Trophoblast cell (in vitro differentiated cells and primary cell): Measurements from ENCODE around the gene CYB561.

Source experiments
- DNase-seq, 2 donors: peaks; one replicate each; pipeline ENCODE4 v3.0.0-alpha.2; 2016
- H2AFZ ChIP-seq: 2 replicates; pipeline ENCODE4 v1.6.1; 2013; ENCODE audit warnings: low read length, moderate library complexity, mild to moderate bottlenecking; ENCODE audit not compliant: insufficient read depth, poor library complexity
- H2AK5ac ChIP-seq: 2 replicates; pipeline ENCODE4 v1.6.1; 2013; ENCODE audit warnings: mild to moderate bottlenecking, low read length
- H2BK120ac ChIP-seq: 2 replicates; pipeline ENCODE4 v1.6.1; 2013; ENCODE audit warnings: low read length, mild to moderate bottlenecking, moderate library complexity; ENCODE audit not compliant: insufficient read depth, poor library complexity
- H2BK12ac ChIP-seq: 2 replicates; pipeline ENCODE4 v1.6.1; 2013; ENCODE audit warnings: mild to moderate bottlenecking, low read length, moderate library complexity
- H2BK5ac ChIP-seq: 2 replicates; pipeline ENCODE4 v1.6.1; 2013; ENCODE audit warnings: low read length, low read depth, moderate library complexity, mild to moderate bottlenecking; ENCODE audit not compliant: poor library complexity
- H3K14ac ChIP-seq: 2 replicates; pipeline ENCODE4 v1.6.1; 2013; ENCODE audit warnings: mild to moderate bottlenecking, low read length
- H3K18ac ChIP-seq: 2 replicates; pipeline ENCODE4 v1.6.1; 2013; ENCODE audit warnings: mild to moderate bottlenecking, low read length
- H3K23ac ChIP-seq: 2 replicates; pipeline ENCODE4 v1.6.1; 2013; ENCODE audit warnings: low read length
- H3K27ac ChIP-seq: 2 replicates; pipeline ENCODE4 v1.5.1; 2013; ENCODE audit warnings: low read depth, mild to moderate bottlenecking, inconsistent platforms, low read length, moderate library complexity
- H3K27me3 ChIP-seq: 2 replicates; pipeline ENCODE4 v1.6.1; 2013; ENCODE audit warnings: inconsistent platforms, mild to moderate bottlenecking, low read length, moderate library complexity; ENCODE audit not compliant: insufficient read depth
- H3K36me3 ChIP-seq, 2 experiments: 1 replicate in 1 of 2; 2 replicates in 1 of 2; pipeline ENCODE4 v1.6.1; 2013; ENCODE audit warnings: low read length in 2 of 2, mild to moderate bottlenecking in 2 of 2, moderate library complexity in 1 of 2; ENCODE audit not compliant: insufficient read depth in 2 of 2, control insufficient read depth in 1 of 2
- H3K4ac ChIP-seq: 2 replicates; pipeline ENCODE4 v1.6.1; 2013; ENCODE audit warnings: low read depth, mild to moderate bottlenecking, low read length, moderate library complexity
- H3K4me1 ChIP-seq, 2 experiments: 1 replicate in 1 of 2; 2 replicates in 1 of 2; pipeline ENCODE4 v1.6.1; 2013; ENCODE audit warnings: low read length in 2 of 2, mild to moderate bottlenecking in 2 of 2, moderate library complexity in 1 of 2; ENCODE audit not compliant: insufficient read depth in 2 of 2, control insufficient read depth in 1 of 2
- H3K4me2 ChIP-seq: 2 replicates; pipeline ENCODE4 v1.6.1; 2013; ENCODE audit warnings: inconsistent platforms, mild to moderate bottlenecking, low read length, moderate library complexity
- H3K4me3 ChIP-seq: 2 replicates; pipeline ENCODE4 v1.5.1; 2013; ENCODE audit warnings: mild to moderate bottlenecking, low read depth, low read length, inconsistent platforms
- H3K79me1 ChIP-seq: one replicate; pipeline ENCODE4 v1.6.1; 2013; ENCODE audit warnings: low read length
- H3K79me2 ChIP-seq: 2 replicates; pipeline ENCODE4 v1.6.1; 2013; ENCODE audit warnings: low read length, mild to moderate bottlenecking; ENCODE audit not compliant: control insufficient read depth, insufficient read depth, poor library complexity
- H3K9ac ChIP-seq: 2 replicates; pipeline ENCODE4 v1.6.1; 2013; ENCODE audit warnings: mild to moderate bottlenecking, low read length
- H3K9me3 ChIP-seq: 2 replicates; pipeline ENCODE4 v1.6.1; 2013; ENCODE audit warnings: low read depth, mild to moderate bottlenecking, control low read depth, inconsistent platforms, low read length; ENCODE audit not compliant: insufficient read depth
- H4K12ac ChIP-seq: 2 replicates; pipeline ENCODE4 v1.6.1; 2013; ENCODE audit warnings: low read depth, mild to moderate bottlenecking, low read length, moderate library complexity
- H4K8ac ChIP-seq: 2 replicates; pipeline ENCODE4 v1.6.1; 2013; ENCODE audit warnings: low read depth, mild to moderate bottlenecking, low read length, moderate library complexity
- H4K91ac ChIP-seq: one replicate; pipeline ENCODE4 v1.6.1; 2013; ENCODE audit warnings: low read depth, mild to moderate bottlenecking, low read length, moderate library complexity
- WGBS: extraction: QIAGEN DNeasy Blood & Tissue Kit; methylation state at CpG from one replicate; pipeline ENCODE4 v1.1.7; 2013; ENCODE audit warnings: missing lambda C conversion rate; ENCODE audit not compliant: insufficient read length, insufficient coverage; ENCODE audit errors: extremely low coverage; 5-methylcytosine and 5-hydroxymethylcytosine counted together

The CYB561 gene

DNA sequence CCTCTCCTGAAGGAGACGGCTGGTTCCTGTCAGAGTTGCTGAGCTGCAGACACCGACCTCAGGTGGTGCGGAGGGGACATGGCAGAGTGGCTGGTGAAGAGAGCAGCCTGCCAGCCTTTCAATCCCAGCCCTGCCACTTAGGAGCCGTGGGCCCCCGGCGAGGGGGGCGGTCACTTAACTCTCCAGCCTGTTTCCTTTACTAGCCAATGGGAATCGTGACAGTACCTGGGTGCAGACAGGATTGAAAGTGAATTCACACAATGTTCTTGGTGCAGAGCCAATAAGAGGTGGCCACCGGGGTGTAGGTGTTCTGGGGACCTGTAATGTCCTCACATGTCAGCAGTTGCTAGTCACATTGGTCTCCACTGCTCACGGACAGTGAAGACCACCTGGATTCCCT is 44.2 kb upstream of the CYB561 start:
- Histone ChIP-seq H3K27ac (no peak overlapping the region), H3K14ac (no peak overlapping the region), H2AFZ (no peak overlapping the region), H3K18ac (no peak overlapping the region), H3K4ac (no peak overlapping the region), H3K4me3 (no peak overlapping the region), H3K27me3 (no peaks in the 10 kb centered on the region), H4K12ac (no peak overlapping the region), H3K79me1 (no peaks in the 10 kb centered on the region), H3K9ac (no peak overlapping the region), H3K4me1 (no peaks in the 10 kb centered on the region), H2AK5ac (no peak overlapping the region), H3K23ac (no peak overlapping the region), H4K8ac (no peak overlapping the region), H2BK120ac (no peak overlapping the region), H3K79me2 (no peaks in the 10 kb centered on the region), H3K36me3 (no peaks in the 10 kb centered on the region), H4K91ac (no peak overlapping the region), H3K9me3 (peaks cover 2% of the 10 kb centered on the region), H2BK5ac (no peak overlapping the region), H3K4me2 (no peak overlapping the region), H2BK12ac (no peak overlapping the region)
- WGBS, result no CpG with 5 or more reads among the region's 10 CpGs
- DNase-seq, result no peak

DNA sequence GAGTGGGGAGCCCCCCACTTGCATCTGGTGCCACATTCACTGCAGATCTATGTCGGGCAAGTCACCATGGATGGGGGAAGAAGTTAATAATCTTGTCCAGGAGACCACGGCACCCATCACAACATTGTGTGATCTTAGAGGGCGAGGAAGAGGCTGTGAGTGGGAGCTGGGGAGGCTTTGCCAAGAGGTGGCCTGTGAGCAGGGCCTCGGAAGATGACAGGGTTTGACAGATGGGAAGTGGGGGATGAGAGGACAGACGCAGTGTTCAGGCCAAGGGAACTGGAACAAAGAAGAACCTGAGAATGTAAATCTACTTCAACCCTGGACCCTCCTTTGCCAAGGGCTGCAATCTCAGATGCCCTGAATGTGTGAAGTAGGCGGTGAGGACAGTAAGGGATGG is 43.2 kb upstream of the CYB561 start:
- Histone ChIP-seq H3K9ac (no peak overlapping the region), H2AFZ (no peak overlapping the region), H3K36me3 (no peaks in the 10 kb centered on the region), H3K9me3 (peaks cover 2% of the 10 kb centered on the region), H4K8ac (no peak overlapping the region), H3K4me1 (no peaks in the 10 kb centered on the region), H3K4me2 (no peak overlapping the region), H3K4ac (no peak overlapping the region), H3K23ac (no peak overlapping the region), H4K12ac (no peak overlapping the region), H3K79me2 (no peaks in the 10 kb centered on the region), H3K14ac (no peak overlapping the region), H3K27ac (no peak overlapping the region), H3K27me3 (no peaks in the 10 kb centered on the region), H3K18ac (no peak overlapping the region), H4K91ac (no peak overlapping the region), H3K4me3 (no peak overlapping the region), H3K79me1 (no peaks in the 10 kb centered on the region), H2AK5ac (no peak overlapping the region), H2BK12ac (no peak overlapping the region), H2BK5ac (no peak overlapping the region), H2BK120ac (no peak overlapping the region)
- WGBS, result no CpG with 5 or more reads among the region's 6 CpGs
- DNase-seq, result no peak

DNA sequence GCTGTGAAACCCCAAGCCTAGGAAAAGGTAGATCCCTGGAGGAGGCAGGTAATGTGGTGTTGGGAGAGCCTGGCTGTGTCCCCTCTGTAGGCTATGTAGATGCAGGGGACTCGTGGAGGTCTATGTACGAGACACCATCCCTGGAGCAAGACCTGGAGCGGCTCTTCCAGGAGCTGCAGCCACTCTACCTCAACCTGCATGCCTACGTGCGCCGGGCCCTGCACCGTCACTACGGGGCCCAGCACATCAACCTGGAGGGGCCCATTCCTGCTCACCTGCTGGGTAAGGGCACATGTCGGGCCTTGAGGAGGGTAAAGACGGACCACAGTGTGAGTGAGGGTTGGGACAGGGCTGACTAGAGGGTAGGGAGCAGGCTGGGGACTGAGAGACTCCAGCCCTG is 42.7 kb upstream of the CYB561 start:
- Histone ChIP-seq H3K4me1 (no peaks in the 10 kb centered on the region), H3K27ac (no peak overlapping the region), H3K14ac (no peak overlapping the region), H3K23ac (no peak overlapping the region), H3K4me2 (no peak overlapping the region), H3K79me2 (no peaks in the 10 kb centered on the region), H3K79me1 (no peaks in the 10 kb centered on the region), H3K9ac (no peak overlapping the region), H3K36me3 (no peaks in the 10 kb centered on the region), H2AFZ (no peak overlapping the region), H3K9me3 (peaks cover 2% of the 10 kb centered on the region), H3K4me3 (no peak overlapping the region), H2AK5ac (no peak overlapping the region), H3K27me3 (no peaks in the 10 kb centered on the region), H3K18ac (no peak overlapping the region), H4K91ac (no peak overlapping the region), H2BK12ac (no peak overlapping the region), H2BK5ac (no peak overlapping the region), H4K12ac (no peak overlapping the region), H2BK120ac (no peak overlapping the region), H4K8ac (no peak overlapping the region), H3K4ac (no peak overlapping the region)
- no peak for DNase-seq
- WGBS, result no CpG with 5 or more reads among the region's 10 CpGs

DNA sequence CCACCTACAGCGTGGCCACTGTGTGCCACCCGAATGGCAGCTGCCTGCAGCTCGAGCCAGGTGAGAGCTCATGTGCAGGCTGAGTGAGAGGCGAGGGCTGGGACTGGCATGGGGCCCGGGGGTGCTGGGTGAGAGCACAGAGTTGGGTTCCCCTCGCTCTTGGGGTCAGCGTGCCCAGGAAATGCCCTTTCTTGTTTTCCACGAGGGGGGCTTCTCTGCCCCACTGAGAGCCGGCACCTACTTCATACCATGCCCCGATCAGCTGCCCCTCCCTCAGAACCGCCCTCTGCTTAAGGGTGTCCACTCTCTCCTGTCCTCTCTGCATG is 40.9 kb upstream of the CYB561 start:
- peaks cover 2% of the 10 kb centered on the region for H3K9me3 ChIP-seq
- H3K14ac ChIP-seq, result no peak overlapping the region
- H2AFZ ChIP-seq, result no peak overlapping the region
- no peaks in the 10 kb centered on the region for H3K4me1 ChIP-seq
- H3K4me3 ChIP-seq, result no peak overlapping the region
- no peak overlapping the region for H3K4me2 ChIP-seq
- no peaks in the 10 kb centered on the region for H3K79me1 ChIP-seq
- H3K27ac ChIP-seq, result no peak overlapping the region
- H3K27me3 ChIP-seq, result no peaks in the 10 kb centered on the region
- H4K8ac ChIP-seq, result no peak overlapping the region
- no peak for DNase-seq
- H3K18ac ChIP-seq, result no peak overlapping the region
- WGBS, result no CpG with 5 or more reads among the region's 11 CpGs
- H4K12ac ChIP-seq, result no peak overlapping the region
- no peaks in the 10 kb centered on the region for H3K79me2 ChIP-seq
- H3K23ac ChIP-seq, result no peak overlapping the region
- no peak overlapping the region for H2BK12ac ChIP-seq
- no peak overlapping the region for H3K9ac ChIP-seq
- no peak overlapping the region for H2BK5ac ChIP-seq
- no peaks in the 10 kb centered on the region for H3K36me3 ChIP-seq
- no peak overlapping the region for H2AK5ac ChIP-seq
- no peak overlapping the region for H4K91ac ChIP-seq
- H3K4ac ChIP-seq, result no peak overlapping the region
- no peak overlapping the region for H2BK120ac ChIP-seq
